ENCODE measurements around the gene ASMT.
"Not testable (repeated sequence)": the region's sequence is repeated elsewhere in the genome, so short reads cannot be mapped to it uniquely, and the experiment has no call there.

The ASMT gene

GRCh38 chrX:1598021-1598875 is 16.6 kb upstream of the ASMT start:
- no peak for DNase-seq

GRCh38 chrX:1598876-1599790 is 15.7 kb upstream of the ASMT start:
- DNase-seq, result no peak

- DNase-seq, result no peak
These were observed 15.0 kb upstream of the ASMT start for GRCh38 chrX:1599791-1600405.

GRCh38 chrX:1600406-1601050 is 14.3 kb upstream of the ASMT start:
- no peak for DNase-seq

GRCh38 chrX:1601051-1601767 is 13.7 kb upstream of the ASMT start:
- no peak for DNase-seq

GRCh38 chrX:1601768-1602085 is 13.1 kb upstream of the ASMT start:
- DNase-seq, result no peak

GRCh38 chrX:1602299-1602698 is 12.6 kb upstream of the ASMT start:
- DNase-seq, result no peak

- no peak for DNase-seq
These were observed 8.4 kb upstream of the ASMT start for GRCh38 chrX:1606496-1606895.

GRCh38 chrX:1609311-1609710 is 5.5 kb upstream of the ASMT start:
- DNase-seq, result no peak

GRCh38 chrX:1609762-1610161 is 5.1 kb upstream of the ASMT start:
- no peak for DNase-seq

GRCh38 chrX:1610166-1610565 is 4.7 kb upstream of the ASMT start:
- DNase-seq, result no peak

- no peak for DNase-seq
These were observed 4.1 kb upstream of the ASMT start for GRCh38 chrX:1610736-1611135.

GRCh38 chrX:1612641-1613286 is 2.1 kb upstream of the ASMT start:
- DNase-seq, result no peak

GRCh38 chrX:1618689-1619088 is 3.8 kb downstream of the ASMT start:
- DNase-seq, result no peak

GRCh38 chrX:1623691-1624090 is 8.8 kb downstream of the ASMT start:
- DNase-seq, result no peak

- not testable (repeated sequence) for DNase-seq
These were observed 9.4 kb downstream of the ASMT start for GRCh38 chrX:1624158-1624860.

- DNase-seq, result not testable (repeated sequence)
These were observed 10.0 kb downstream of the ASMT start for GRCh38 chrX:1624861-1625215.

- no peak for DNase-seq
These were observed 14.4 kb downstream of the ASMT start for GRCh38 chrX:1629244-1629643.

- DNase-seq, result no peak
These were observed 31.1 kb downstream of the ASMT start for GRCh38 chrX:1646009-1646408.

GRCh38 chrX:1649621-1650020 is 34.8 kb downstream of the ASMT start:
- no peak for DNase-seq
